Measurements from ENCODE around the gene FAM234B. TPM values are rescaled to one million over a fixed set of nuclear protein-coding genes. Genes with fewer than 3 reads are reported as not detected.

The FAM234B gene
- total RNA-seq, 4 donors from 2014 or later: 6.3 to 14.2 (median 7.5) TPM

GRCh38 chr12:13090054-13090453 lies 45.9 kb downstream of the FAM234B start:
- DNase-seq (ENCODE audit: low spot score): no peak
- TF ChIP-seq, protein P1, sequence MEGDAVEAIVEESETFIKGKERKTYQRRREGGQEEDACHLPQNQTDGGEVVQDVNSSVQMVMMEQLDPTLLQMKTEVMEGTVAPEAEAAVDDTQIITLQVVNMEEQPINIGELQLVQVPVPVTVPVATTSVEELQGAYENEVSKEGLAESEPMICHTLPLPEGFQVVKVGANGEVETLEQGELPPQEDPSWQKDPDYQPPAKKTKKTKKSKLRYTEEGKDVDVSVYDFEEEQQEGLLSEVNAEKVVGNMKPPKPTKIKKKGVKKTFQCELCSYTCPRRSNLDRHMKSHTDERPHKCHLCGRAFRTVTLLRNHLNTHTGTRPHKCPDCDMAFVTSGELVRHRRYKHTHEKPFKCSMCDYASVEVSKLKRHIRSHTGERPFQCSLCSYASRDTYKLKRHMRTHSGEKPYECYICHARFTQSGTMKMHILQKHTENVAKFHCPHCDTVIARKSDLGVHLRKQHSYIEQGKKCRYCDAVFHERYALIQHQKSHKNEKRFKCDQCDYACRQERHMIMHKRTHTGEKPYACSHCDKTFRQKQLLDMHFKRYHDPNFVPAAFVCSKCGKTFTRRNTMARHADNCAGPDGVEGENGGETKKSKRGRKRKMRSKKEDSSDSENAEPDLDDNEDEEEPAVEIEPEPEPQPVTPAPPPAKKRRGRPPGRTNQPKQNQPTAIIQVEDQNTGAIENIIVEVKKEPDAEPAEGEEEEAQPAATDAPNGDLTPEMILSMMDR (IDR thresholded peaks at IDR 0.05): no peak
- ATAC-seq (ENCODE audit: low FRiP score): no peak

DNA sequence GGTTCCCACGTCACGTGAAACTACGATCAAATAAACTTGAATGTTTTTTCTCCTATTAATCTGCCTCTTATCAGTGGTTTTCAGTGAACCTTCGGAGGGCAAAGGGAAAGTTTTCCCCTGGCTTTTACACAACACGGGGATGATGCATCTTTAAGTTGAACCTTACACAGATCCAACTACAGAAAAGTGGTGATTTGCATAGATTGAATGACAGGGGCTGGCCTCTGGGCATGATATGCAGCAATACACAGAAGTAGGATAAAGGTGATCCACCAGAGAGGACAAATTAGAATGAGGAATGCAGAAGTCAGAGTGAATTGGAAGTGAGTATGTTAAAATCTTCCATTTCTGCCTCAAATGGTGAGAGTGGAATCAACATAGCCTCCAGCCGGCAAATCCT lies 47.7 kb downstream of the FAM234B start:
- no peak for DNase-seq (ENCODE audit: low spot score)
- TF ChIP-seq, protein P1 (IDR thresholded peaks at IDR 0.05): no peak
- no peak for ATAC-seq (ENCODE audit: low FRiP score)

DNA sequence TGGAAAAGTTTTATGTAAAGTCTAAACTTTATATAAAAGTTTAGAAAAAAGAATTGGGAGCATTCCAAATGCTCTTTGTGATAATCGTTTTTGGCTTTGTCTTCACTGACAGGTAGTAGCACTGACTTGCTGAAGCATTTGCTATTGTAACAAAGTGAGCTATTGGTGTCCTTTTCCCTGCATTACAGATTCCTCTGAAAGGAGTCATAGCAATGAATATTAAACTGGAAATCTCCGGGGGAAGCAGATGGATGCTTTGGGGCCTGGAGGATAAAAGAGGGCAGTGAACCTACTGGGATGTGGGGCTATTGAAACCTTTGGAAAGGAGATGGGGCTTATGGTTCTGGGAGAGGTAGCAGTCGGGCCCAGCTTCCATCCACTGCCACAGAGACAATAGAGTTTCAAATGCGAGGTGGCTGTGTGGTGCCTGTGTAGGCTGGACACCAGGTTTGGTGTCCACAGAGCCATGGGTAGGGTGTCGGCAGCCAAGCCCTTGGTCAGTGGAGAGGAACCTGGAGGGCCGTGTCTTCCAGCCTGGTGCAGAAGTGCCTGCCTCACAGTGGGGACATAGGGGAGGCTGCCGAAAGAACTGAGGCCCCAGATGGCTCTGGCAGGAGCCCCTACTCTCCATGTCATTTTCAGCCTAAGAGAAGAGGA lies 49.1 kb downstream of the FAM234B start:
- ATAC-seq (ENCODE audit: low FRiP score): no peak
- TF ChIP-seq, protein P1 (IDR thresholded peaks at IDR 0.05): no peak
- DNase-seq (ENCODE audit: low spot score): no peak

DNA sequence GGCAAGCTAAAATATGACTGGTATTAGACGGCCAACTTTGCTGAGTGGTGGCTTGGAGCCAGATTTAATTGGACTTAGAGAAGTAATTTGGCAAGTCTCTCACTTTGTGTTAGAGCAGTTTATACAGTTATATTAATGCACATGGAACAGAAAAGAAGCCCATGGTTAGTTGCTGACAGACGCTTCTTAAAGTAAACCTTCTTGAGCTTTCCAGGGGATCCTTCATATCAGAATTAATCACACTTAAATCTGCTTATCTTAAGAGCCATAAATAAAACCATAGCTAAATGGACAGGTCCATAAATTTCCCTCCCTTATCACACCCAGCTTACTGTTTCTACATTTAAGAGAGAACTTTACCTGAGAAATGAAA lies 49.7 kb downstream of the FAM234B start:
- DNase-seq (ENCODE audit: low spot score): no peak
- ATAC-seq (ENCODE audit: low FRiP score): no peak
- TF ChIP-seq, protein P1 (IDR thresholded peaks at IDR 0.05): no peak

DNA sequence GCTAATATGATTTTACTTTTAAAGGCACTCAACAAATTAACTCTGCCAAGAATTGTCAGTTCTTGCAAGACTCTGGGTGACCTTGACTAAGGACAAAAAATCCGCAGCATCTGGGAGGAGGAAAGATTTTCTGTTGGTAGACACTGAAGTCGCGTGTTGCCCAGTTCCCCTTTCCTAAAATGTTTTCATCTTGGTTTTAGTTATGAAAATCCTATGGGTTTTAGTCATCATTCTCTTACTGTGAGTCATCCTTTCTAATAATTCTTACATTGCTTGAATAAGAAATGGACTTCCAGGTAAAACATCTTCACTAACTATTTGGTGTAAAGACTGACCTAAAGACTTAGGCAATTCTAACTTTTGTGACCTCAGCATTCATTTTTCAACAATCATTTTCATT lies 50.2 kb downstream of the FAM234B start:
- DNase-seq (ENCODE audit: low spot score) (no peak), ATAC-seq (ENCODE audit: low FRiP score) (no peak)
- TF ChIP-seq, protein P1 (IDR thresholded peaks at IDR 0.05): no peak

- DNase-seq (ENCODE audit: low spot score) (no peak), ATAC-seq (ENCODE audit: low FRiP score) (no peak)
- TF ChIP-seq, protein P1 (IDR thresholded peaks at IDR 0.05): no peak
Measured at GRCh38 chr12:13095266-13095995, 51.2 kb downstream of the FAM234B start.

Data from omental fat pad (tissue), 4 donors.